RWPE1 (cell line): Measurements from ENCODE around the gene ALDH3B1.

ENCODE experiments used
- CTCF ChIA-PET: fragments of 350-600 bp; sonication (Branson Sonifier 250); formaldehyde crosslinking; extraction: SDS; loops from one replicate; lab custom pipeline; 2021; lab: Yijun Ruan, JAX
- POLR2A ChIA-PET: fragments of 400-600 bp; formaldehyde crosslinking; extraction: SDS; loops from one replicate; lab custom pipeline; 2020; ENCODE audit warnings: antibody characterized with exemption; ENCODE audit not compliant: low non-redundant PET; lab: Yijun Ruan, JAX
- DNase-seq: peaks from one replicate; pipeline ENCODE4 v3.0.0; 2012; ENCODE audit warnings: low spot score
- H3K27ac ChIP-seq: fragments of 450-650 bp; 2 replicates; pipeline ENCODE4 v1.5.1; 2017
- CTCF ChIP-seq: fragments of 450-650 bp; conservative IDR thresholded peaks from 2 replicates; pipeline ENCODE4 v1.5.1; 2017; ENCODE audit warnings: low read depth, mild to moderate bottlenecking

Gene ALDH3B1

GRCh38 chr11:68077617-68078582 is 67.8 kb downstream of the ALDH3B1 start:
- ChIA-PET POLR2A (no interaction called here), CTCF (no interaction called here)
- H3K27ac ChIP-seq, result no peak overlapping the region
- no peak for DNase-seq
- TF ChIP-seq CTCF, result no peak
